ENCODE data around the gene PRDM16.

DNA sequence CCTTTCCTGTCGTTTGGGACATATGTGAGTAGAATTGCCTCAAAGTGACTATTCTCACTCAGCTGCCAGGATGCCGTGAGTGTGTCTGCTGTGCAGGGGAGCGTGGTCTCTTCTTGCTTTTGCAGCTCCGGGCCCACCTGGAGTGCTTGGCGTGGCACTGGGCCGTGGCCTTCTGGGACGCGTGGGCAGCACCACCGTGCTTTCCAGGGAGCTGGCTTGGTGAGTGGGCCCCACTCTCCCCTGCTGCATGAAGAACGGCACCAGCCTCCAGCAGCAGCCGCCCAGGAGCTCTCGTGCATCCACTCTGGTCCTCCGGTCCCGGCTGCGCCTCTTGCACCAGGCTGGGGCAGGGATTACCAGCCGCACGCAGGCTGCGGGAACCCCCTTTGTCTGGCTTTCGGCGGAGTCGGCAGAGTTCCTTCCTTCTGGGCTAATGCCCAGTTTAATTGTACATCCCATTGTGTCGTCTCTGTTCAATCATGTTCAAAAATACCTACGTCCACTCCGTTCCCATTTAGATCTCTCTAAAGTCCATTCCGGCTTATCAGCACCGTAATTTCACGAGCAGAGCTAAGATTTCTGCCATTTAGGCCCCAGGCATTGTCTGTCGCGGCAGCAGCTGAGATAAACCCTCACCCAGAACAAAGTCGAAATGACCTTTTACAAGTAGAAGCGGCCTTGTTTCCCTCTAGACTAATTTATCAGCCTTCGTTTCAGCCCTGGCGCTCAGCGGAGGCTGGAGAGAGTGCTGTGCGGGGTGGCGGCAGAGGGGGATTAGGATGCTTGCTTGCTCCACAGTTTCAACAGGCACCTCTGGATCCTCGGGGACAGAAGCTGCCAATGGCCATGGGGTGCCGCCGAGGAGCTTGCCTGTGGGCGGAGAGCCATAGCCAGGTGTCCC is 129.6 kb downstream of the PRDM16 start:
- TF ChIP-seq, protein P1, sequence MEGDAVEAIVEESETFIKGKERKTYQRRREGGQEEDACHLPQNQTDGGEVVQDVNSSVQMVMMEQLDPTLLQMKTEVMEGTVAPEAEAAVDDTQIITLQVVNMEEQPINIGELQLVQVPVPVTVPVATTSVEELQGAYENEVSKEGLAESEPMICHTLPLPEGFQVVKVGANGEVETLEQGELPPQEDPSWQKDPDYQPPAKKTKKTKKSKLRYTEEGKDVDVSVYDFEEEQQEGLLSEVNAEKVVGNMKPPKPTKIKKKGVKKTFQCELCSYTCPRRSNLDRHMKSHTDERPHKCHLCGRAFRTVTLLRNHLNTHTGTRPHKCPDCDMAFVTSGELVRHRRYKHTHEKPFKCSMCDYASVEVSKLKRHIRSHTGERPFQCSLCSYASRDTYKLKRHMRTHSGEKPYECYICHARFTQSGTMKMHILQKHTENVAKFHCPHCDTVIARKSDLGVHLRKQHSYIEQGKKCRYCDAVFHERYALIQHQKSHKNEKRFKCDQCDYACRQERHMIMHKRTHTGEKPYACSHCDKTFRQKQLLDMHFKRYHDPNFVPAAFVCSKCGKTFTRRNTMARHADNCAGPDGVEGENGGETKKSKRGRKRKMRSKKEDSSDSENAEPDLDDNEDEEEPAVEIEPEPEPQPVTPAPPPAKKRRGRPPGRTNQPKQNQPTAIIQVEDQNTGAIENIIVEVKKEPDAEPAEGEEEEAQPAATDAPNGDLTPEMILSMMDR (IDR thresholded peaks at IDR 0.05; ENCODE audit: low read length), result no peak
- TF ChIP-seq EZH2 (optimal IDR thresholded peaks at IDR 0.05; ENCODE audit: low read depth, low read length), result no peak
